H1 (cell line): ENCODE measurements around the gene CX3CL1. TPM values are rescaled to one million over a fixed set of nuclear protein-coding genes. Genes with fewer than 3 reads are reported as not detected.

Source experiments
- CTCF ChIA-PET: fragments of 300-600 bp; sonication (Branson Sonifier 250); formaldehyde crosslinking; loops from one replicate; lab custom pipeline; 2021; ENCODE audit not compliant: partially characterized antibody; lab: Charles Lee
- POLR2A ChIA-PET: fragments of 300-600 bp; sonication (Branson Sonifier 250); formaldehyde crosslinking; loops from one replicate; lab custom pipeline; 2021; ENCODE audit warnings: inconsistent platforms; ENCODE audit not compliant: partially characterized antibody; lab: Charles Lee
- DNase-seq, 2 experiments: peaks; one replicate each; pipeline versions ENCODE4 v3.0.0 to v3.0.0-alpha.2; 2010 to 2022; ENCODE audit warnings: low spot score in 2 of 2, low read depth in 1 of 2, mixed read lengths in 1 of 2
- FAIRE-seq: peaks from 2 replicates; lab custom pipeline; 2011; peaks lifted over from hg19 to GRCh38; lab: Jason Lieb, UNC
- H2AFZ ChIP-seq: 2 replicates; pipeline ENCODE4 v1.8.1; 2012; ENCODE audit warnings: low read length, inconsistent platforms
- H2AK5ac ChIP-seq: 2 replicates; pipeline ENCODE4 v1.6.1; 2013; ENCODE audit warnings: low read depth, low read length
- H2BK120ac ChIP-seq: replicated peaks from 2 replicates; pipeline ENCODE3; 2013; ENCODE audit warnings: low read depth, low read length, inconsistent platforms
- H2BK12ac ChIP-seq: 2 replicates; pipeline ENCODE4 v1.6.1; 2013; ENCODE audit warnings: low read depth, low read length
- H2BK15ac ChIP-seq: 2 replicates; pipeline ENCODE4 v1.6.1; 2013; ENCODE audit warnings: low read length
- H2BK20ac ChIP-seq: 2 replicates; pipeline ENCODE4 v1.6.1; 2013; ENCODE audit warnings: low read length
- H2BK5ac ChIP-seq: 2 replicates; pipeline ENCODE4 v1.6.1; 2013; ENCODE audit warnings: low read depth, low read length
- H3K14ac ChIP-seq: 2 replicates; pipeline ENCODE4 v1.6.1; 2013; ENCODE audit warnings: inconsistent platforms; ENCODE audit not compliant: insufficient read length
- H3K18ac ChIP-seq: 2 replicates; pipeline ENCODE4 v1.6.1; 2013; ENCODE audit warnings: low read length; ENCODE audit errors: extremely low read depth
- H3K23ac ChIP-seq: 2 replicates; pipeline ENCODE4 v1.6.1; 2013; ENCODE audit warnings: inconsistent platforms; ENCODE audit not compliant: insufficient read length
- H3K23me2 ChIP-seq: 2 replicates; pipeline ENCODE4 v1.6.1; 2013; ENCODE audit warnings: low read depth, low read length
- H3K27ac ChIP-seq: 2 replicates; pipeline ENCODE4 v1.6.1; 2011; ENCODE audit warnings: low read depth, low read length, inconsistent platforms
- H3K27me3 ChIP-seq, 4 experiments: replicated peaks in 1 of 4; 1 replicate in 1 of 4; 2 replicates in 3 of 4; pipeline versions ENCODE4 v1.6.1 to v1.8.1; 2011 to 2013; ENCODE audit warnings: low read length in 3 of 4, mild to moderate bottlenecking in 3 of 4, inconsistent platforms in 2 of 4, mixed read lengths in 2 of 4, moderate library complexity in 1 of 4; ENCODE audit not compliant: control insufficient read depth in 3 of 4, insufficient read depth in 3 of 4; ENCODE audit errors: extremely low read depth in 1 of 4
- H3K36me3 ChIP-seq, 4 experiments: 2 replicates each; pipeline versions ENCODE4 v1.6.1 to v1.8.1; 2011 to 2013; ENCODE audit warnings: mild to moderate bottlenecking in 4 of 4, low read length in 3 of 4, moderate library complexity in 2 of 4, control low read depth in 1 of 4, inconsistent platforms in 1 of 4; ENCODE audit not compliant: insufficient read depth in 4 of 4, control insufficient read depth in 2 of 4
- H3K4ac ChIP-seq: replicated peaks from 2 replicates; pipeline ENCODE3; 2013; ENCODE audit warnings: low read length, low read depth, mixed read lengths, inconsistent platforms; ENCODE audit not compliant: insufficient read length
- H3K4me1 ChIP-seq, 4 experiments: replicated peaks in 1 of 4; 1 replicate in 1 of 4; 2 replicates in 3 of 4; pipeline versions ENCODE4 v1.6.1 to v1.8.1; 2011 to 2013; ENCODE audit warnings: low read length in 3 of 4, inconsistent platforms in 2 of 4, mixed read lengths in 1 of 4; ENCODE audit not compliant: insufficient read depth in 4 of 4, control insufficient read depth in 3 of 4
- H3K4me2 ChIP-seq, 2 experiments: 2 replicates each; pipeline versions ENCODE4 v1.6.1 to v1.8.1; 2011 to 2013; ENCODE audit warnings: low read depth in 2 of 2, low read length in 2 of 2, control low read depth in 1 of 2, inconsistent platforms in 1 of 2, mild to moderate bottlenecking in 1 of 2; ENCODE audit not compliant: insufficient read depth in 1 of 2
- H3K4me3 ChIP-seq, 4 experiments: fragments of 200-600, 300-600 bp in 1 of 4; sonication (generic), shearing (Covaris generic), sonication (Bioruptor Twin) in 1 of 4; 2 replicates each; pipeline versions ENCODE4 v1.5.1 to v1.8.1; 2011 to 2016; ENCODE audit warnings: low read length in 4 of 4, low read depth in 3 of 4, control low read depth in 2 of 4, inconsistent platforms in 2 of 4, mild to moderate bottlenecking in 2 of 4, mixed read lengths in 1 of 4, moderate library complexity in 1 of 4; ENCODE audit not compliant: insufficient read depth in 2 of 4; ENCODE audit errors: extremely low read depth in 1 of 4
- H3K56ac ChIP-seq: replicated peaks from 2 replicates; pipeline ENCODE3; 2013; ENCODE audit warnings: low read depth, mild to moderate bottlenecking, mixed read lengths, low read length, inconsistent platforms; ENCODE audit not compliant: insufficient read length
- H3K79me1 ChIP-seq: 2 replicates; pipeline ENCODE4 v1.6.1; 2013; ENCODE audit warnings: low read depth, low read length, control low read depth
- H3K79me2 ChIP-seq, 2 experiments: 2 replicates each; pipeline versions ENCODE4 v1.6.1 to v1.8.1; 2012 to 2013; ENCODE audit warnings: low read length in 2 of 2, mild to moderate bottlenecking in 2 of 2, inconsistent platforms in 1 of 2; ENCODE audit not compliant: insufficient read depth in 2 of 2, control insufficient read depth in 1 of 2
- H3K9ac ChIP-seq, 4 experiments: replicated peaks in 1 of 4; 1 replicate in 1 of 4; 2 replicates in 3 of 4; pipeline versions ENCODE4 v1.6.1 to v1.8.1; 2011 to 2013; ENCODE audit warnings: low read depth in 3 of 4, low read length in 3 of 4, control low read depth in 2 of 4, mild to moderate bottlenecking in 2 of 4, moderate library complexity in 2 of 4, inconsistent platforms in 1 of 4; ENCODE audit errors: extremely low read depth in 1 of 4
- H3K9me3 ChIP-seq, 2 experiments: 2 replicates each; pipeline versions ENCODE4 v1.6.1 to v1.8.1; 2012 to 2013; ENCODE audit warnings: mild to moderate bottlenecking in 2 of 2, moderate library complexity in 2 of 2, control low read depth in 1 of 2, inconsistent platforms in 1 of 2, low read depth in 1 of 2, low read length in 1 of 2, mixed read lengths in 1 of 2; ENCODE audit not compliant: insufficient read depth in 2 of 2
- H4K20me1 ChIP-seq, 2 experiments: replicated peaks in 1 of 2; 2 replicates each; pipeline versions ENCODE3 to v1.8.1; 2011 to 2013; ENCODE audit warnings: inconsistent platforms in 2 of 2, low read length in 2 of 2, mild to moderate bottlenecking in 1 of 2; ENCODE audit not compliant: insufficient read depth in 2 of 2, control insufficient read depth in 1 of 2
- H4K5ac ChIP-seq: 2 replicates; pipeline ENCODE4 v1.6.1; 2013; ENCODE audit warnings: low read length, low read depth, mixed read lengths, inconsistent platforms; ENCODE audit not compliant: insufficient read length
- H4K8ac ChIP-seq: 2 replicates; pipeline ENCODE4 v1.8.0; 2013; ENCODE audit warnings: mild to moderate bottlenecking, moderate library complexity, low read length, inconsistent platforms; ENCODE audit not compliant: insufficient read depth; ENCODE audit errors: extremely low read depth
- H4K91ac ChIP-seq: replicated peaks from 2 replicates; pipeline ENCODE3; 2013; ENCODE audit warnings: low read length, mixed read lengths, inconsistent platforms; ENCODE audit not compliant: insufficient read length
- CTCF ChIP-seq, 3 experiments: IDR thresholded peaks; 1 replicate in 2 of 3; 2 replicates in 1 of 3; pipeline versions ENCODE4 v1.5.1 to v1.6.1; 2011; ENCODE audit warnings: low read length in 3 of 3, mild to moderate bottlenecking in 3 of 3, inconsistent platforms in 2 of 3, low read depth in 1 of 3, moderate library complexity in 1 of 3; ENCODE audit not compliant: insufficient read depth in 1 of 3; ENCODE audit errors: control extremely low read depth in 1 of 3
- HDAC6 ChIP-seq: IDR thresholded peaks from one replicate; pipeline ENCODE4 v1.7.1; 2012; ENCODE audit warnings: low read depth, mild to moderate bottlenecking, inconsistent platforms, low read length, moderate library complexity
- KDM4A ChIP-seq: IDR thresholded peaks from one replicate; pipeline ENCODE4 v1.7.1; 2012; ENCODE audit warnings: low read depth, mild to moderate bottlenecking, moderate library complexity, low read length, inconsistent platforms; ENCODE audit not compliant: severe bottlenecking
- MAX ChIP-seq: IDR thresholded peaks from 2 replicates; pipeline ENCODE4 v1.6.1; 2012; ENCODE audit warnings: inconsistent platforms
- POLR2A ChIP-seq, 2 experiments: IDR thresholded peaks; 1 replicate in 1 of 2; 2 replicates in 1 of 2; pipeline ENCODE4 v1.6.1; 2011; ENCODE audit warnings: low read depth in 2 of 2, low read length in 2 of 2, mild to moderate bottlenecking in 2 of 2; ENCODE audit errors: control extremely low read depth in 1 of 2
- SIN3A ChIP-seq, 2 experiments: IDR thresholded peaks in 1 of 2; conservative IDR thresholded peaks in 1 of 2; 2 replicates each; pipeline ENCODE4 v1.6.1; 2011 to 2012; ENCODE audit warnings: low read length in 2 of 2, improper control_type of control experiment in 1 of 2, low read depth in 1 of 2, mild to moderate bottlenecking in 1 of 2
- SP4 ChIP-seq: IDR thresholded peaks from 2 replicates; pipeline ENCODE4 v1.6.1; 2012; ENCODE audit warnings: low read length, inconsistent platforms
- SUZ12 ChIP-seq: fragments of 200-600 bp; sonication (generic); IDR thresholded peaks from 2 replicates; pipeline ENCODE4 v1.6.1; 2012; ENCODE audit warnings: mild to moderate bottlenecking, inconsistent platforms, low read length, moderate library complexity, mixed read lengths
- WGBS, 2 experiments: shearing (Covaris generic) in 1 of 2; methylation state at CpG; one replicate each; pipeline versions ENCODE4 v1.1.6 to v1.1.7; 2013 to 2015; ENCODE audit warnings: low lambda C conversion rate in 2 of 2, mixed read lengths in 2 of 2, inconsistent platforms in 1 of 2, low coverage in 1 of 2, missing lambda C conversion rate in 1 of 2; ENCODE audit not compliant: insufficient replicate concordance in 2 of 2, insufficient coverage in 1 of 2, insufficient read length in 1 of 2; ENCODE audit errors: extremely low coverage in 1 of 2, missing lambda C conversion rate in 1 of 2; 5-methylcytosine and 5-hydroxymethylcytosine counted together
- polyA plus RNA-seq, 7 experiments: library from polyadenylated mRNA; depleted of rRNA in 3 of 7; stranded (reverse) in 5 of 7; unstranded in 2 of 7; fragments of >200 nt in 5 of 7; fragments of 200-250 nt in 2 of 7; gene quantifications; 1 replicate in 5 of 7; 2 replicates in 1 of 7; 4 replicates in 1 of 7; pipeline versions ENCODE4 v1.2.1 to v1.2.3, GENCODE V29; 2011 to 2013; ENCODE audit warnings: missing spikeins in 2 of 7, mixed read lengths in 2 of 7
- total RNA-seq: library from RNA; stranded (reverse); fragmentation: NEBNext Ultra II Directional; extraction: Animal tissue kit (Norgen Biotek cat#: 25700); gene quantifications from 2 replicates; pipeline ENCODE4 v1.2.1, GENCODE V29; 2021

The CX3CL1 gene
- total and polyA plus RNA-seq, 2 of the 8 experiments (the other 6 are each of a cell fraction or from before 2014, with no cell fraction given): 1.4 to 3.0 TPM

GRCh38 chr16:57357330-57358085 lies 14.8 kb upstream of the CX3CL1 start:
- no peak overlapping the region for H2BK120ac ChIP-seq
- WGBS, 2 experiments: 84% methylated on average over 8 of the region's 9 CpGs; no CpG with 5 or more reads in 1 of the 2 experiments
- no peak overlapping the region for H3K27ac ChIP-seq
- no peak overlapping the region for H4K5ac ChIP-seq
- H3K79me1 ChIP-seq: no peaks in the 10 kb centered on the region
- H2BK15ac ChIP-seq: no peak overlapping the region; the same call in 1 of the 2 replicates
- H3K23me2 ChIP-seq: no peaks in the 10 kb centered on the region; the same call in 1 of the 2 replicates
- no peak overlapping the region for H3K4me3 ChIP-seq
- H3K4me2 ChIP-seq: no peak overlapping the region
- no peaks in the 10 kb centered on the region for H3K9me3 ChIP-seq
- no peaks in the 10 kb centered on the region for H3K27me3 ChIP-seq
- FAIRE-seq (no peak), DNase-seq (no peak)
- H3K23ac ChIP-seq: no peak overlapping the region
- ChIA-PET CTCF (interaction anchor here (1.0 to 3.4 kb wide), 2 partner anchors 12 to 36 kb away, joined by 4 to 11 read pairs; no protein-coding TSS in a partner anchor), POLR2A (no interaction called here)
- no peak overlapping the region for H2BK20ac ChIP-seq
- H3K9ac ChIP-seq: no peak overlapping the region
- H2AFZ ChIP-seq: no peak overlapping the region
- H2BK12ac ChIP-seq: 0 out of 2 replicates have a peak overlapping the region, but pooled peaks have one; percentile 33
- H2BK5ac ChIP-seq: no peak overlapping the region
- peak overlapping the region; percentile 48; the same call in 1 of the 2 replicates for H4K8ac ChIP-seq
- H3K18ac ChIP-seq: no peak overlapping the region
- H3K4me1 ChIP-seq: peaks cover 0 to 2% (median 0%) of the 10 kb centered on the region in 4 experiments; a peak in 2 of 7 replicates
- H3K56ac ChIP-seq: no peak overlapping the region
- H3K14ac ChIP-seq: no peak overlapping the region
- TF ChIP-seq KDM4A (no peak), SUZ12 (no peak), POLR2A (IDR thresholded peaks at IDR 0.05; ENCODE audit: control extremely low read depth in 1 of 2, low read depth in 2 of 2, low read length in 2 of 2) (no peak), SIN3A (conservative IDR thresholded peaks at IDR 0.05 in 1 of 2, IDR thresholded peaks at IDR 0.05 in 1 of 2; ENCODE audit: low read depth in 1 of 2, low read length in 2 of 2) (no peak), CTCF (IDR thresholded peaks at IDR 0.05; ENCODE audit: control extremely low read depth in 1 of 3, insufficient read depth in 1 of 3, low read depth in 1 of 3, low read length in 3 of 3) (no peak), MAX (no peak), HDAC6 (no peak), SP4 (no peak)
- H2AK5ac ChIP-seq: no peak overlapping the region
- no peak overlapping the region for H4K91ac ChIP-seq
- no peaks in the 10 kb centered on the region for H3K79me2 ChIP-seq
- no peak overlapping the region for H3K4ac ChIP-seq
- no peaks in the 10 kb centered on the region for H4K20me1 ChIP-seq
- H3K36me3 ChIP-seq: no peaks in the 10 kb centered on the region
